ENCODE results near the gene NRXN2. TPM values are rescaled to one million over a fixed set of nuclear protein-coding genes. Genes with fewer than 3 reads are reported as not detected.

NRXN2 gene
- total and polyA plus RNA-seq, 4 donors, result 2.6 to 35.9 (median 15.6) TPM

DNA sequence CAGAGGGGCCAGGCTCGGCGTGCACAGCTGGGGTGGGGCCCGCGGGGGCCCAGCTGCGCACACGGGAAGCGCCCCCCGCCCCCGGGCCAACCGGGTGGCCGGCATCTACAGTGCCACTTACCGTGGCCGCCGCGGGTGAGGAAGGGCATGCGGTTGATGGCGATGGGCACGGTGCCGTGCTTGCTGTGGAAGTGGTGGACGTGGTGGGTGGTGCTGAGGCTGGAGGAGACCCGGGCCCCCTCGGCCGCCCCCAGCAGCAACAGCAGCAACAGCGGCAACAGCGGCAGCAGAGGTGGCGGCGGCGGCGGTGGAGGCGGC lies 80.6 kb downstream of the NRXN2 start:
- no peak for DNase-seq
- WGBS, 2 donors, result 7 to 12% methylated on average over 24 to 30 of the region's 30 CpGs
- H3K27ac ChIP-seq (ENCODE audit: low read depth in 1 of 2, low read length in 2 of 2), result no peak overlapping the region
- no peak for ATAC-seq (ENCODE audit: low FRiP score)
- no peaks in the 10 kb centered on the region for H3K9me3 ChIP-seq (ENCODE audit: control insufficient read depth, low read length)
- H3K4me3 ChIP-seq (ENCODE audit: low read length in 2 of 2), result no peak overlapping the region
- intact Hi-C loops (cut with DNase I), result no loop called here
- no peaks in the 10 kb centered on the region for H3K36me3 ChIP-seq (ENCODE audit: control insufficient read depth in 1 of 2, insufficient read depth in 2 of 2, low read length in 1 of 2)
- no peaks in the 10 kb centered on the region for H3K4me1 ChIP-seq (ENCODE audit: control insufficient read depth in 1 of 2, insufficient read depth in 2 of 2, low read length in 2 of 2)
- H3K27me3 ChIP-seq (ENCODE audit: control insufficient read depth in 1 of 2, insufficient read depth in 2 of 2, low read length in 1 of 2), result no peaks in the 10 kb centered on the region

DNA sequence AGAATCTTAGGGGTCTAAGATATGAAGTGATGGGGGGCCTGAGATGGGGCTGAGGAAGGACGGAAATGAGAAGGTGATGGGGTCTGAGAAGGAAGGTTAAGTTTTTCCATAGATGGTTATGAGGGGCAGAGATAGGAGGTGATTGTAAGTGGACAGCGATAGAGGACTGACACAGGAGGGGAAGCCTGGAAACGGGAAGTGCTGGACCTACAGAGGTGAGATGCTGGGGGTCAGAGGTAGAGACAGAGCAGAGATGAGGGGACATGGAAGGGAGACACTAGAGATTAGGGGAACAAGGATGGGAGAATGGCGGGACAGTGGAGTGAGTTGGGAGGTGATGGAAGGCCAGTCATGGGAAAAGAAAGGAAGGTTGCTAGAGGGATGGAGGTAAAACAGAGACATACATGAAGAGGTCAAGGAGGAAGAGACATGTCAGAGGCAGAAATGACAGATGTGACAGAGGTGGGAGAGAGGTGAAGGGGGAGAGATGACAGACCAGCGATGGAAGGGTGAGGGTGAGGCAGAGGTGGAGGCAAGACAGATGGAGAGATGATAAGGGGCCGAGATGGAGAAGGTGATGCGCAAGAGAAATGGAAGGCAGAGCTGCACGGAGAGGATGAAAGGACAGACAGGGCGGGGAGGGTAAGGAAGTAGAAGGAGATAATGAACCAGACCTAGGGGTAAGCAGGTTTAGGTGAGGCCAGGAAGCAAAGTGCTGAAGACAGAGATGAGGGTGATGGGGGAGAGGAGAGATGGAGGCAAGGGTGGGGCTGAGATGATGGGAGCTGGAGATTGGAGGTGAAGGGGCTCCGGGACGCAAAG lies 81.2 kb downstream of the NRXN2 start:
- no peaks in the 10 kb centered on the region for H3K27me3 ChIP-seq (ENCODE audit: control insufficient read depth in 1 of 2, insufficient read depth in 2 of 2, low read length in 1 of 2)
- no peak overlapping the region for H3K4me3 ChIP-seq (ENCODE audit: low read length in 2 of 2)
- DNase-seq (no peak), ATAC-seq (ENCODE audit: low FRiP score) (no peak)
- no peaks in the 10 kb centered on the region for H3K4me1 ChIP-seq (ENCODE audit: control insufficient read depth in 1 of 2, insufficient read depth in 2 of 2, low read length in 2 of 2)
- no peaks in the 10 kb centered on the region for H3K9me3 ChIP-seq (ENCODE audit: control insufficient read depth, low read length)
- 85 to 86% methylated on average over 11 of the region's 11 CpGs for WGBS, 2 donors
- no peak overlapping the region for H3K27ac ChIP-seq (ENCODE audit: low read depth in 1 of 2, low read length in 2 of 2)
- intact Hi-C loops (cut with DNase I), result no loop called here
- H3K36me3 ChIP-seq (ENCODE audit: control insufficient read depth in 1 of 2, insufficient read depth in 2 of 2, low read length in 1 of 2), result no peaks in the 10 kb centered on the region

DNA sequence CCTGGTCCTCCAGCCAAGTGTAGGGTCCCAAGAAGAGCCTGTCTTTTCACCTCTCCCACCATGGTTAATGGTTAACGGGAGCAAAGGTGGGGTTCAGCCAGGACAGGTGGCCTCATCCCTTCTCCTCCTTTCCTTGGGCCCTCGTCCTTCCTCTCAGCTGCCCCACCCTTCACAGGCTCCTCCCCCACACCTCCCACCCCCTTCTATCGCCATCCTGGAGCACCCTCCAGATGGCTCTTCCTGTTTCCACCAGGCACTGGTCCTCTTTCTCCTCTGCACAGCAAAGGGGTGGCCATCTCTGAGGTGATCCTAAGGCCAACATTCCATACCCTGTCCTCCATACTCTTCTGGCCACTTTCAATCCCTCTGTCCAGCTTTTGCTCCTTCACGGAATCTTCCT lies 83.1 kb downstream of the NRXN2 start:
- Histone ChIP-seq H3K27me3 (ENCODE audit: control insufficient read depth in 1 of 2, insufficient read depth in 2 of 2, low read length in 1 of 2) (no peaks in the 10 kb centered on the region), H3K4me3 (ENCODE audit: low read length in 2 of 2) (no peak overlapping the region), H3K4me1 (ENCODE audit: control insufficient read depth in 1 of 2, insufficient read depth in 2 of 2, low read length in 2 of 2) (no peaks in the 10 kb centered on the region), H3K9me3 (ENCODE audit: control insufficient read depth, low read length) (no peaks in the 10 kb centered on the region), H3K36me3 (ENCODE audit: control insufficient read depth in 1 of 2, insufficient read depth in 2 of 2, low read length in 1 of 2) (peaks cover 0 to 2% of the 10 kb centered on the region in 2 donors), H3K27ac (ENCODE audit: low read depth in 1 of 2, low read length in 2 of 2) (no peak overlapping the region)
- no peak for ATAC-seq (ENCODE audit: low FRiP score)
- no peak for DNase-seq
- intact Hi-C loops (cut with DNase I), result no loop called here
- 93 to 96% methylated on average over 4 of the region's 4 CpGs for WGBS, 2 donors

DNA sequence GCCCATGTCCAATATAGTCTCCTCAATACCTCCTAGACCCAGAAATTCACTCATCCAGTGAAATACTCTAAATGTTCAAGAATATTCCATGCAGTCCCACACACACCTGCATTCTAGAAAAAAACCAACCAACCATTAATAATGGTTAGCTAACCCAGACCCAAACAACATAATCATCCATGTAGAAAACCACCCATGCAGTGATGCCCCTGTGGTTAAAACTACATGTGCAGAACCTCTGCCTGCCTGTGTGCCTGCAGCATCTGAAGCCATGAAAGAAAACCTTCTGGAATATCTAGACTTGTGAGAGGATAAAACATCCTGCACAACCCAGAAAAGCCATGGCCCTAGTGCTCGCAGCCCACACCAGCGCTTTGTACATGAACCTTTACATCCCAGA lies 84.2 kb downstream of the NRXN2 start:
- Histone ChIP-seq H3K27ac (ENCODE audit: low read depth in 1 of 2, low read length in 2 of 2) (no peak overlapping the region), H3K4me3 (ENCODE audit: low read length in 2 of 2) (no peak overlapping the region), H3K36me3 (ENCODE audit: control insufficient read depth in 1 of 2, insufficient read depth in 2 of 2, low read length in 1 of 2) (peaks cover 0 to 2% of the 10 kb centered on the region in 2 donors), H3K4me1 (ENCODE audit: control insufficient read depth in 1 of 2, insufficient read depth in 2 of 2, low read length in 2 of 2) (no peaks in the 10 kb centered on the region), H3K27me3 (ENCODE audit: control insufficient read depth in 1 of 2, insufficient read depth in 2 of 2, low read length in 1 of 2) (no peaks in the 10 kb centered on the region), H3K9me3 (ENCODE audit: control insufficient read depth, low read length) (no peaks in the 10 kb centered on the region)
- WGBS, 2 donors, result 93 to 96% methylated on average over 2 of the region's 2 CpGs
- intact Hi-C loops (cut with DNase I), result no loop called here
- ATAC-seq (ENCODE audit: low FRiP score) (no peak), DNase-seq (no peak)

DNA sequence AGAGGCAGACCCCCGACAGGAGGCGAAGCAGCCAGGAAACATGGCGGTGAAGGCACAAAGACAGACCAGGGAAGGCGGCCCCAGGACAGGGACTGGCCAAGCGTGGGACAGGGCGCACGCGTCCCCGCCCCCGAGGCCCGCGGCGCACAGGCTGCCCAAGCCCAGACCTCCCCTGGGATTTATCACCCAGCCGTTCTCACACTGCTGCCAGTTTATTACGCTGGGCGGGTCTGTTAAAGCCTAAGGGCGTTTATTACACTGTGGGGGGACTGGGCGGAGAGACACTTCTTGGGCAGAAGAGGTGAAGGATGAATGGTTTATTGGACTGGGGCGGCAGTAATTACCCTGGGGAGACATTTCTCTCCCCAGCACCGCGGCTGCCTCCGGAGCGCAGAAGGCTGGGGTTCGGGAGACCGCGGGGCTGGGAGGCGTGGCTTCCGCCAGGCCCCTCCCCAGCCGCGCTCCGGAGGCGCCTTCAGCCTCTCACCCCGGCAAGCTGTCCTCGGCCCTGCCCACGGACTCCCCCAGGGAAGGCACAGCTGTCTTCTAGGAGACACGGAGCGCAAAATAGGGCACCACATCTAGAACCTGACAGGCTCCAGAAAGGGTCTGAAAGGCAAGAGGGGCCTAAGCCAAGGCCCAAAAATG lies 84.9 kb downstream of the NRXN2 start:
- no peaks in the 10 kb centered on the region for H3K27me3 ChIP-seq (ENCODE audit: control insufficient read depth in 1 of 2, insufficient read depth in 2 of 2, low read length in 1 of 2)
- WGBS, 2 donors, result 11 to 12% methylated on average over 30 to 37 of the region's 37 CpGs

DNA sequence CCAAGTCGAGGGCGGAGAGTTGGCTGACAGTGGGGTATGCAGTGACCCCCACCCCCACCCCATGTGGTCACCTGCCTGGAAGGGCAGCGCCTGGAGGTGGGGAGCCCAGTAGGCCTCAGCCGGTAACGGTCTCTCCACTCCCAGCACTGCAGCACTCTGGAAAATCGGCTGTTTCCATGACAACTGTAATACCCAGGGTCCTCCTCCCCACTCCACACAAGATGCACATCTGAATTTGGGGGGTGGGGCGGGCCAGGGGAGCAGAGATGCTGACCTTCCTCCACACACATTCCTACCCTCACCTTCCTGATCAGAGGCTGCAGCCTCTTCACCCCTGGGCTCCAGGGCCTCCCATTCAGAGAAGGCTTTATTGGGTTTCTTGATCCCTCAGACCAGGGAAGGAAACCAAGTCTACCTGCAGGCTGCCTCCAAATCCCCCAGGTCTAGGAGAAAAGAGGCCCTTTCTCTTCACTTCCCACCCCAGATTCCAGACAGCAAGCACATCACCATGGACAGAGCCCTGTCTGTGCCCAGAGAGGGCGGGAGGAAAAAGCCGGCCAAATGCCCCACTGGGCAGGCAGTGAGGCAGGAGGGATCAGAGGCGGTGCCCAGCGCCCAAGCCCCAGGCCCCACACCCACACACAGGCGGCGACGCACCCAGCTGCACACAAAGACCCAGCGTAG lies 85.5 kb downstream of the NRXN2 start:
- no peaks in the 10 kb centered on the region for H3K9me3 ChIP-seq (ENCODE audit: control insufficient read depth, low read length)
- intact Hi-C loops (cut with DNase I), result no loop called here
- no peak overlapping the region for H3K27ac ChIP-seq (ENCODE audit: low read depth in 1 of 2, low read length in 2 of 2)
- DNase-seq (no peak), ATAC-seq (ENCODE audit: low FRiP score) (peak; percentile 12)
- no peak overlapping the region for H3K4me3 ChIP-seq (ENCODE audit: low read length in 2 of 2)
- H3K4me1 ChIP-seq (ENCODE audit: control insufficient read depth in 1 of 2, insufficient read depth in 2 of 2, low read length in 2 of 2), result no peaks in the 10 kb centered on the region
- H3K36me3 ChIP-seq (ENCODE audit: control insufficient read depth in 1 of 2, insufficient read depth in 2 of 2, low read length in 1 of 2), result peaks cover 0 to 2% of the 10 kb centered on the region in 2 donors
- 46 to 51% methylated on average over 15 of the region's 15 CpGs for WGBS, 2 donors
- H3K27me3 ChIP-seq (ENCODE audit: control insufficient read depth in 1 of 2, insufficient read depth in 2 of 2, low read length in 1 of 2), result no peaks in the 10 kb centered on the region

More for the DNA sequence above, 84.9 kb downstream of the NRXN2 start:
- ATAC-seq (ENCODE audit: low FRiP score) (peak; percentile 29), DNase-seq (no peak)
- Histone ChIP-seq H3K27ac (ENCODE audit: low read depth in 1 of 2, low read length in 2 of 2) (no peak overlapping the region), H3K4me3 (ENCODE audit: low read length in 2 of 2) (no peak overlapping the region), H3K4me1 (ENCODE audit: control insufficient read depth in 1 of 2, insufficient read depth in 2 of 2, low read length in 2 of 2) (no peaks in the 10 kb centered on the region), H3K9me3 (ENCODE audit: control insufficient read depth, low read length) (no peaks in the 10 kb centered on the region), H3K36me3 (ENCODE audit: control insufficient read depth in 1 of 2, insufficient read depth in 2 of 2, low read length in 1 of 2) (peaks cover 0 to 2% of the 10 kb centered on the region in 2 donors)
- intact Hi-C loops (cut with DNase I), result no loop called here

DNA sequence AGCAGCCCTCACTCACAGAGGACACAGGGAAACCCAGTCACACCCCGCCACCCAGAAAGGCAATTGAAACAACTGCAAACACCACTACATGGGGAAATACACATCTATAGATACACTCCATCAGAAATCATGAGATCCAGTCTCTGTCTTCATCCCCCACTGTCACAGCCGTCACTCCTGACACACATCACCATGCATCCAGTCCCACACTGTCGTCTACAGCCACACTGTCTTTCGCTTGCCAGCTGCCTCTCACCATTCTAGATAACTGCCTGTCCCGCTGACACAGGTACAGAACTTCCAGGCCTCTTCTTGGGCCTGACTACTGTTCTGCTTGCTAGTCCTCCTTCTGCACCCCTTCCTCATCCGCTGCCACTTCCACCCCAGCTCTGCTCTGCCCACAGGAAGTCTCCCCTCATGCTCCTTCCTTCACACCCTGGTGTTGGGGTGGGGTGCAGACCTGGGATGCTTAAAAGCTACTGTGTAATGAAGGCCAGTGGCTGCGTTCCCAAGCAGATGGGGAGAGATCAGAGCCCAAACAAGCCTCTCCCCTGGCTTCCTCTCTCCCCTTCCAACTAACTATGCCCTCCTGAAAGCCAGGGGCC lies 89.3 kb downstream of the NRXN2 start:
- WGBS, 2 donors, result 89 to 91% methylated on average over 7 of the region's 7 CpGs
- intact Hi-C loops (cut with DNase I), result no loop called here
- H3K36me3 ChIP-seq (ENCODE audit: control insufficient read depth in 1 of 2, insufficient read depth in 2 of 2, low read length in 1 of 2), result peaks cover 0 to 2% of the 10 kb centered on the region in 2 donors
- H3K27ac ChIP-seq (ENCODE audit: low read depth in 1 of 2, low read length in 2 of 2), result no peak overlapping the region
- no peaks in the 10 kb centered on the region for H3K9me3 ChIP-seq (ENCODE audit: control insufficient read depth, low read length)
- no peak overlapping the region for H3K4me3 ChIP-seq (ENCODE audit: low read length in 2 of 2)
- H3K4me1 ChIP-seq (ENCODE audit: control insufficient read depth in 1 of 2, insufficient read depth in 2 of 2, low read length in 2 of 2), result no peaks in the 10 kb centered on the region
- DNase-seq (no peak), ATAC-seq (ENCODE audit: low FRiP score) (no peak)
- H3K27me3 ChIP-seq (ENCODE audit: control insufficient read depth in 1 of 2, insufficient read depth in 2 of 2, low read length in 1 of 2), result no peaks in the 10 kb centered on the region

DNA sequence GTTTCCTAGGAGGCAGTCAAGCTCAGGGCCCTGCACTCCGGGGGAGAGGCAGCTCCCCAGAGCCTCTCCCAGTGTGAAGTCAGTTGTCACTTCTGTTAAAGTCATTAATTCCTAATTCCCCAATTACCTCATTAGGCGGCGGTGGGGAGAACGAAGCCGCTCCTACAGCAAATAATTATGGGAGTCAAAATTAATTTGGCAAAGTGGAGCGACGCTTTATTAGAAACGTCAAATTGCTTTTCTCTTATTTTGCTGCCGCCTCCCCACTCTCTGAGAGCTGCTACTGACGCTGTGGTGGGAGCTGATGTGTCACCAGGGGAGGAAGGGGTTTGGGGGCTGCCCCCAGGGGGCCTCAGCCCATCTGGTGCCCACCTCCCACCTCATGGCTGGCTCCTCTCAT lies 90.3 kb downstream of the NRXN2 start:
- no peak for ATAC-seq (ENCODE audit: low FRiP score)
- intact Hi-C loops (cut with DNase I), result no loop called here
- Histone ChIP-seq H3K4me3 (ENCODE audit: low read length in 2 of 2) (no peak overlapping the region), H3K4me1 (ENCODE audit: control insufficient read depth in 1 of 2, insufficient read depth in 2 of 2, low read length in 2 of 2) (no peaks in the 10 kb centered on the region), H3K9me3 (ENCODE audit: control insufficient read depth, low read length) (no peaks in the 10 kb centered on the region), H3K27ac (ENCODE audit: low read depth in 1 of 2, low read length in 2 of 2) (no peak overlapping the region), H3K36me3 (ENCODE audit: control insufficient read depth in 1 of 2, insufficient read depth in 2 of 2, low read length in 1 of 2) (peaks cover 0 to 3% of the 10 kb centered on the region in 2 donors), H3K27me3 (ENCODE audit: control insufficient read depth in 1 of 2, insufficient read depth in 2 of 2, low read length in 1 of 2) (no peaks in the 10 kb centered on the region)
- WGBS, 2 donors, result 92% methylated on average over 10 of the region's 10 CpGs
- no peak for DNase-seq
